ENCODE measurements around the gene BRD4. TPM values are rescaled to one million over a fixed set of nuclear protein-coding genes. Genes with fewer than 3 reads are reported as not detected.

Gene BRD4
- polyA plus RNA-seq, 1 donor (not counting 4 experiments of a cell fraction or from before 2014, with no cell fraction given), result 5.5 TPM

GRCh38 chr19:15236886-15237285, 95.5 kb downstream of the BRD4 start:
- H3K27ac ChIP-seq (ENCODE audit: control insufficient read depth, insufficient read depth, low read length), result no peak overlapping the region
- no peak overlapping the region for H3K4me3 ChIP-seq (ENCODE audit: control insufficient read depth in 2 of 3, extremely low read depth in 1 of 3, insufficient read depth in 2 of 3, low read depth in 1 of 3, low read length in 3 of 3)
- H3K27me3 ChIP-seq (ENCODE audit: control insufficient read depth, extremely low read depth, insufficient read depth, low read length), result peaks cover 9% of the 10 kb centered on the region
- FAIRE-seq (no peak), DNase-seq (ENCODE audit: low read depth, low spot score) (no peak)
- no peaks in the 10 kb centered on the region for H3K79me2 ChIP-seq (ENCODE audit: control insufficient read depth, insufficient read depth, low read length)
- H3K9me1 ChIP-seq (ENCODE audit: control insufficient read depth, extremely low read depth, insufficient read depth, low read length), result peaks cover 3% of the 10 kb centered on the region
- peaks cover 33 to 34% of the 10 kb centered on the region in 2 experiments for H3K36me3 ChIP-seq (ENCODE audit: control insufficient read depth in 2 of 2, extremely low read depth in 1 of 2, insufficient read depth in 2 of 2, low read length in 2 of 2)
- no peak overlapping the region for H3K9ac ChIP-seq (ENCODE audit: control insufficient read depth, extremely low read depth, insufficient read depth, low read length)
- H2AFZ ChIP-seq (ENCODE audit: control insufficient read depth, low read length), result no peak overlapping the region
- H3K4me2 ChIP-seq (ENCODE audit: control insufficient read depth, extremely low read depth, insufficient read depth, low read depth, low read length), result no peak overlapping the region
- TF ChIP-seq CTCF (optimal IDR thresholded peaks at IDR 0.05 in 1 of 3, IDR thresholded peaks at IDR 0.05 in 1 of 3, conservative IDR thresholded peaks at IDR 0.05 in 1 of 3; ENCODE audit: extremely low read depth in 1 of 3, insufficient read depth in 2 of 3, low read length in 3 of 3) (no peak), EZH2 (IDR thresholded peaks at IDR 0.05; ENCODE audit: low read length) (no peak)
- H4K20me1 ChIP-seq (ENCODE audit: control insufficient read depth, extremely low read depth, insufficient read depth, low read length), result peaks cover 7% of the 10 kb centered on the region
- no peaks in the 10 kb centered on the region for H3K9me3 ChIP-seq (ENCODE audit: control insufficient read depth, low read depth, low read length)
- peaks cover 17% of the 10 kb centered on the region for H3K4me1 ChIP-seq (ENCODE audit: control insufficient read depth, extremely low read depth, insufficient read depth, low read length)
- dilution Hi-C loops (cut with MboI; ENCODE audit: extremely low pct_ligation_motif_present, low sequenced_read_pairs), result no loop called here

DNA sequence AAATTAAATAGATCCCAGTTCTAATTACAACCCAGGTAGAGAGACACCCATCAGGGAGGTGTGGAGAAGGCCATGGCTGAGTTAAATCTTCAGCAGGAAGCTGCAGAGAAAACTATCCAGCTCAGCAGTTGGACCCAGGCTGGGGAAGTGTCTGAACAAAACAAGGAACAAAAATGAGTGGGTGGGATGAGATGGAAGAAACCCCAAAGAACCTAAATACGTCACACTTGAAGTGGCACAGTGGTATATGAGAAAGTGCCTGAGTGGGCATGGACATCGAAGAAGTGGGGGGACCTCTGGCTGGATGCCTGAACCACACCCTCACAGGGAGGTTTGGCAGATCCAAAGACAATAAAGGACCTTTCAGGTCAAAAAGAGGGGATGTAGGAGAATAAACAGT, 96.6 kb downstream of the BRD4 start:
- Histone ChIP-seq H3K9me3 (ENCODE audit: control insufficient read depth, low read depth, low read length) (no peaks in the 10 kb centered on the region), H3K4me1 (ENCODE audit: control insufficient read depth, extremely low read depth, insufficient read depth, low read length) (peaks cover 27% of the 10 kb centered on the region), H3K36me3 (ENCODE audit: control insufficient read depth in 2 of 2, extremely low read depth in 1 of 2, insufficient read depth in 2 of 2, low read length in 2 of 2) (peaks cover 25 to 30% of the 10 kb centered on the region in 2 experiments), H3K9me1 (ENCODE audit: control insufficient read depth, extremely low read depth, insufficient read depth, low read length) (peaks cover 3% of the 10 kb centered on the region), H3K4me3 (ENCODE audit: control insufficient read depth in 2 of 3, extremely low read depth in 1 of 3, insufficient read depth in 2 of 3, low read depth in 1 of 3, low read length in 3 of 3) (no peak overlapping the region), H3K27ac (ENCODE audit: control insufficient read depth, insufficient read depth, low read length) (no peak overlapping the region), H3K27me3 (ENCODE audit: control insufficient read depth, extremely low read depth, insufficient read depth, low read length) (peaks cover 20% of the 10 kb centered on the region), H3K4me2 (ENCODE audit: control insufficient read depth, extremely low read depth, insufficient read depth, low read depth, low read length) (no peak overlapping the region), H3K79me2 (ENCODE audit: control insufficient read depth, insufficient read depth, low read length) (no peaks in the 10 kb centered on the region), H2AFZ (ENCODE audit: control insufficient read depth, low read length) (no peak overlapping the region), H4K20me1 (ENCODE audit: control insufficient read depth, extremely low read depth, insufficient read depth, low read length) (peaks cover 5% of the 10 kb centered on the region), H3K9ac (ENCODE audit: control insufficient read depth, extremely low read depth, insufficient read depth, low read length) (no peak overlapping the region)
- TF ChIP-seq EZH2 (IDR thresholded peaks at IDR 0.05; ENCODE audit: low read length) (no peak), CTCF (optimal IDR thresholded peaks at IDR 0.05 in 1 of 3, IDR thresholded peaks at IDR 0.05 in 1 of 3, conservative IDR thresholded peaks at IDR 0.05 in 1 of 3; ENCODE audit: extremely low read depth in 1 of 3, insufficient read depth in 2 of 3, low read length in 3 of 3) (no peak)
- DNase-seq (ENCODE audit: low read depth, low spot score) (no peak), FAIRE-seq (no peak)
- dilution Hi-C loops (cut with MboI; ENCODE audit: extremely low pct_ligation_motif_present, low sequenced_read_pairs), result no loop called here
